GM19463 (cell line): ENCODE measurements around the gene MRPL52.
"Not testable (repeated sequence)": the region's sequence is repeated elsewhere in the genome, so short reads cannot be mapped to it uniquely, and the experiment has no call there.

Experiments
- ATAC-seq: cut with Tn5 transposase; IDR thresholded peaks from one replicate; pipeline ENCODE4 v1.9.1; 2021; ENCODE audit warnings: mild to moderate bottlenecking, moderate library complexity; ENCODE audit not compliant: unreplicated experiment

Gene MRPL52

GRCh38 chr14:22852599-22852939, 22.9 kb downstream of the MRPL52 start:
- no peak for ATAC-seq

GRCh38 chr14:22852940-22853767, 23.5 kb downstream of the MRPL52 start:
- ATAC-seq = peak; percentile 72

GRCh38 chr14:22854296-22854695, 24.6 kb downstream of the MRPL52 start:
- ATAC-seq = not testable (repeated sequence)

GRCh38 chr14:22854963-22855724, 25.5 kb downstream of the MRPL52 start:
- ATAC-seq = no peak

- ATAC-seq = no peak
These were observed 26.7 kb downstream of the MRPL52 start for GRCh38 chr14:22856428-22856827.

- not testable (repeated sequence) for ATAC-seq
These were observed 30.7 kb downstream of the MRPL52 start for GRCh38 chr14:22860377-22860776.

GRCh38 chr14:22861651-22862050, 32.0 kb downstream of the MRPL52 start:
- ATAC-seq = no peak

- ATAC-seq = no peak
These were observed 35.3 kb downstream of the MRPL52 start for GRCh38 chr14:22864979-22865378.

- no peak for ATAC-seq
These were observed 36.0 kb downstream of the MRPL52 start for GRCh38 chr14:22865424-22866405.

- ATAC-seq = no peak
These were observed 37.2 kb downstream of the MRPL52 start for GRCh38 chr14:22866874-22867273.

- peak; percentile 26 for ATAC-seq
These were observed 41.1 kb downstream of the MRPL52 start for GRCh38 chr14:22870811-22871223.

GRCh38 chr14:22871224-22872032, 41.7 kb downstream of the MRPL52 start, which contains the start of gene LRP10:
Gene LRP10 (plus strand): TSS chr14:22871740. CDS start chr14:22872304, 564 bp downstream.
- peak; percentile 81 for ATAC-seq

- ATAC-seq = peak; percentile 25
These were observed 42.5 kb downstream of the MRPL52 start for GRCh38 chr14:22872033-22872832.

- ATAC-seq = no peak
These were observed 43.3 kb downstream of the MRPL52 start for GRCh38 chr14:22872833-22873520.

GRCh38 chr14:22875003-22875747, 45.5 kb downstream of the MRPL52 start:
- ATAC-seq = no peak

GRCh38 chr14:22875748-22876319, 46.1 kb downstream of the MRPL52 start:
- ATAC-seq = no peak

GRCh38 chr14:22877000-22877501, 47.4 kb downstream of the MRPL52 start:
- ATAC-seq = no peak
